ENCODE results near the gene CCS. TPM values are rescaled to one million over a fixed set of nuclear protein-coding genes. Genes with fewer than 3 reads are reported as not detected.

The CCS gene
- total and polyA plus RNA-seq, 2 donors (not counting 1 experiment from before 2014, with no cell fraction given): 22.5 to 42.4 TPM

- Histone ChIP-seq H2AFZ (ENCODE audit: low read length) (no peak overlapping the region), H3K79me2 (ENCODE audit: control insufficient read depth, insufficient read depth, low read length) (peaks cover 98% of the 10 kb centered on the region), H3K27ac (ENCODE audit: insufficient read depth, low read length) (no peak overlapping the region), H3K36me3 (ENCODE audit: control insufficient read depth, insufficient read depth, low read length) (peaks cover 44% of the 10 kb centered on the region), H3K4me2 (ENCODE audit: extremely low read depth, insufficient read depth, low read length) (no peak overlapping the region), H3K9ac (ENCODE audit: insufficient read depth, low read length) (no peak overlapping the region), H3K4me1 (ENCODE audit: control insufficient read depth, extremely low read depth, insufficient read depth, low read length) (no peaks in the 10 kb centered on the region), H3K9me3 (ENCODE audit: control insufficient read depth, insufficient read depth, low read depth, low read length) (no peaks in the 10 kb centered on the region), H3K4me3 (replicated peaks in 1 of 4; ENCODE audit: control extremely low read depth in 1 of 4, insufficient read depth in 1 of 4, low read depth in 3 of 4, low read length in 4 of 4) (no peak overlapping the region), H4K20me1 (ENCODE audit: control insufficient read depth, extremely low read depth, insufficient read depth, low read length) (no peaks in the 10 kb centered on the region), H3K27me3 (ENCODE audit: control insufficient read depth, insufficient read depth, low read length) (no peaks in the 10 kb centered on the region)
- TF ChIP-seq CTCF (conservative IDR thresholded peaks at IDR 0.05 in 1 of 2, IDR thresholded peaks at IDR 0.05 in 1 of 2; ENCODE audit: low read depth in 1 of 2, low read length in 2 of 2): no peak
- TF ChIP-seq EZH2 (IDR thresholded peaks at IDR 0.05; ENCODE audit: low read length, missing control alignments): no peak
- no peak for DNase-seq (ENCODE audit: low read depth in 2 of 2)
These were observed 33.4 kb downstream of the CCS start for GRCh38 chr11:66626382-66626781.

GRCh38 chr11:66626926-66627325 is 33.9 kb downstream of the CCS start:
- Histone ChIP-seq H3K4me2 (ENCODE audit: extremely low read depth, insufficient read depth, low read length) (no peak overlapping the region), H4K20me1 (ENCODE audit: control insufficient read depth, extremely low read depth, insufficient read depth, low read length) (no peaks in the 10 kb centered on the region), H2AFZ (ENCODE audit: low read length) (no peak overlapping the region), H3K79me2 (ENCODE audit: control insufficient read depth, insufficient read depth, low read length) (peaks cover 98% of the 10 kb centered on the region), H3K36me3 (ENCODE audit: control insufficient read depth, insufficient read depth, low read length) (peaks cover 44% of the 10 kb centered on the region), H3K4me1 (ENCODE audit: control insufficient read depth, extremely low read depth, insufficient read depth, low read length) (no peaks in the 10 kb centered on the region), H3K9ac (ENCODE audit: insufficient read depth, low read length) (no peak overlapping the region), H3K9me3 (ENCODE audit: control insufficient read depth, insufficient read depth, low read depth, low read length) (no peaks in the 10 kb centered on the region), H3K27ac (ENCODE audit: insufficient read depth, low read length) (no peak overlapping the region), H3K4me3 (replicated peaks in 1 of 4; ENCODE audit: control extremely low read depth in 1 of 4, insufficient read depth in 1 of 4, low read depth in 3 of 4, low read length in 4 of 4) (no peak overlapping the region), H3K27me3 (ENCODE audit: control insufficient read depth, insufficient read depth, low read length) (no peaks in the 10 kb centered on the region)
- no peak for DNase-seq (ENCODE audit: low read depth in 2 of 2)
- TF ChIP-seq EZH2 (IDR thresholded peaks at IDR 0.05; ENCODE audit: low read length, missing control alignments): no peak
- no peak for TF ChIP-seq CTCF (conservative IDR thresholded peaks at IDR 0.05 in 1 of 2, IDR thresholded peaks at IDR 0.05 in 1 of 2; ENCODE audit: low read depth in 1 of 2, low read length in 2 of 2)

GRCh38 chr11:66628061-66628603 is 35.1 kb downstream of the CCS start:
- H4K20me1 ChIP-seq (ENCODE audit: control insufficient read depth, extremely low read depth, insufficient read depth, low read length): no peaks in the 10 kb centered on the region
- no peak overlapping the region for H3K9ac ChIP-seq (ENCODE audit: insufficient read depth, low read length)
- H3K4me3 ChIP-seq (replicated peaks in 1 of 4; ENCODE audit: control extremely low read depth in 1 of 4, insufficient read depth in 1 of 4, low read depth in 3 of 4, low read length in 4 of 4): no peak overlapping the region
- H3K4me2 ChIP-seq (ENCODE audit: extremely low read depth, insufficient read depth, low read length): no peak overlapping the region
- no peak overlapping the region for H3K27ac ChIP-seq (ENCODE audit: insufficient read depth, low read length)
- no peak for DNase-seq (ENCODE audit: low read depth in 2 of 2)
- H2AFZ ChIP-seq (ENCODE audit: low read length): no peak overlapping the region
- TF ChIP-seq CTCF (conservative IDR thresholded peaks at IDR 0.05 in 1 of 2, IDR thresholded peaks at IDR 0.05 in 1 of 2; ENCODE audit: low read depth in 1 of 2, low read length in 2 of 2) (no peak), EZH2 (IDR thresholded peaks at IDR 0.05; ENCODE audit: low read length, missing control alignments) (no peak)
- H3K79me2 ChIP-seq (ENCODE audit: control insufficient read depth, insufficient read depth, low read length): peaks cover 97% of the 10 kb centered on the region
- peaks cover 42% of the 10 kb centered on the region for H3K36me3 ChIP-seq (ENCODE audit: control insufficient read depth, insufficient read depth, low read length)
- no peaks in the 10 kb centered on the region for H3K27me3 ChIP-seq (ENCODE audit: control insufficient read depth, insufficient read depth, low read length)
- no peaks in the 10 kb centered on the region for H3K9me3 ChIP-seq (ENCODE audit: control insufficient read depth, insufficient read depth, low read depth, low read length)
- H3K4me1 ChIP-seq (ENCODE audit: control insufficient read depth, extremely low read depth, insufficient read depth, low read length): no peaks in the 10 kb centered on the region
